Esophagus (tissue), 2 donors: ENCODE measurements around the gene SULF2. TPM values are rescaled to one million over a fixed set of nuclear protein-coding genes. Genes with fewer than 3 reads are reported as not detected.
A peak's percentile ranks its signal among the peaks of the same experiment; 100 is the strongest.

ENCODE experiments used
- H3K27ac ChIP-seq, 2 donors: one replicate each; pipeline ENCODE4 v1.5.1; 2013; ENCODE audit warnings: low read depth in 2 of 2, mild to moderate bottlenecking in 2 of 2, inconsistent platforms in 1 of 2, low read length in 1 of 2, moderate library complexity in 1 of 2
- H3K27me3 ChIP-seq, 2 donors: one replicate each; pipeline ENCODE4 v1.6.1; 2013; ENCODE audit warnings: low read length in 2 of 2, control low read depth in 1 of 2, mild to moderate bottlenecking in 1 of 2; ENCODE audit not compliant: insufficient read depth in 2 of 2, control insufficient read depth in 1 of 2
- H3K36me3 ChIP-seq, 2 donors: one replicate each; pipeline ENCODE4 v1.6.1; 2013; ENCODE audit warnings: low read length in 1 of 2; ENCODE audit not compliant: control insufficient read depth in 2 of 2, insufficient read depth in 2 of 2
- H3K4me1 ChIP-seq, 2 donors: one replicate each; pipeline ENCODE4 v1.6.1; 2013; ENCODE audit warnings: low read length in 1 of 2; ENCODE audit not compliant: control insufficient read depth in 2 of 2, insufficient read depth in 2 of 2
- H3K4me3 ChIP-seq, 2 donors: one replicate each; pipeline ENCODE4 v1.5.1; 2013; ENCODE audit warnings: low read length in 2 of 2, mild to moderate bottlenecking in 2 of 2, low read depth in 1 of 2, moderate library complexity in 1 of 2
- H3K9me3 ChIP-seq, 2 donors: one replicate each; pipeline ENCODE4 v1.6.1; 2013; ENCODE audit warnings: mild to moderate bottlenecking in 2 of 2, low read depth in 1 of 2, low read length in 1 of 2, moderate library complexity in 1 of 2; ENCODE audit not compliant: control insufficient read depth in 2 of 2, insufficient read depth in 1 of 2
- WGBS, 2 donors: extraction: QIAGEN DNeasy Blood & Tissue Kit; methylation state at CpG; one replicate each; pipeline ENCODE4 v1.1.7; 2013; 5-methylcytosine and 5-hydroxymethylcytosine counted together
- polyA plus RNA-seq, 2 donors: library from polyadenylated mRNA; stranded (reverse); fragments of 200-250 nt; gene quantifications; one replicate each; pipeline ENCODE4 v1.2.3, GENCODE V29; 2013
- donor health status: healthy with polysubstance abuse.
- donor health status: Bipolar disorder and iron deficiency.

Gene SULF2
- polyA plus RNA-seq, 2 donors, result 47.3 to 153 TPM

DNA sequence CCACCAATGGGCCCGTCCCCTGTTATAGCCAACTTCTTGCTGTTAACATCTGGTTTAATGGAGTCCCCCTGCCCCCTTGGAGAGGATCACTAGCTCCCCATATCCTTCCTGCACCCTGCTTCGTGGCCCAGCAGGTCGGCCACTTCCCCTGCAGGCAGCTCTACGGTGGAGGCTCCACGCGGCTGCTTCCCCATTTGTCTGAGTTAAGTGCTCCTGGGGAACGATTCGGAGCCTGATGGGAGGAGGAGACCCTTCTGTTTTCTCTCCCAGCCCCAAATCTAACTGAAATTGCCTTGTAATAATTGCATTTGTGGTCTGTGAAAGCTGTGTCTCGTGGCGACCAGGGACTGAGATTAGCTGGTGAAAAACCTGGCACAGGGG, 74.6 kb downstream of the SULF2 start:
- Histone ChIP-seq H3K36me3 (peaks cover 0 to 3% of the 10 kb centered on the region in 2 donors), H3K4me3 (no peak overlapping the region), H3K4me1 (peaks cover 0 to 2% of the 10 kb centered on the region in 2 donors), H3K9me3 (no peaks in the 10 kb centered on the region), H3K27me3 (no peaks in the 10 kb centered on the region), H3K27ac (no peak overlapping the region)
- WGBS, 2 donors, result 66 to 83% methylated on average over 10 of the region's 10 CpGs

DNA sequence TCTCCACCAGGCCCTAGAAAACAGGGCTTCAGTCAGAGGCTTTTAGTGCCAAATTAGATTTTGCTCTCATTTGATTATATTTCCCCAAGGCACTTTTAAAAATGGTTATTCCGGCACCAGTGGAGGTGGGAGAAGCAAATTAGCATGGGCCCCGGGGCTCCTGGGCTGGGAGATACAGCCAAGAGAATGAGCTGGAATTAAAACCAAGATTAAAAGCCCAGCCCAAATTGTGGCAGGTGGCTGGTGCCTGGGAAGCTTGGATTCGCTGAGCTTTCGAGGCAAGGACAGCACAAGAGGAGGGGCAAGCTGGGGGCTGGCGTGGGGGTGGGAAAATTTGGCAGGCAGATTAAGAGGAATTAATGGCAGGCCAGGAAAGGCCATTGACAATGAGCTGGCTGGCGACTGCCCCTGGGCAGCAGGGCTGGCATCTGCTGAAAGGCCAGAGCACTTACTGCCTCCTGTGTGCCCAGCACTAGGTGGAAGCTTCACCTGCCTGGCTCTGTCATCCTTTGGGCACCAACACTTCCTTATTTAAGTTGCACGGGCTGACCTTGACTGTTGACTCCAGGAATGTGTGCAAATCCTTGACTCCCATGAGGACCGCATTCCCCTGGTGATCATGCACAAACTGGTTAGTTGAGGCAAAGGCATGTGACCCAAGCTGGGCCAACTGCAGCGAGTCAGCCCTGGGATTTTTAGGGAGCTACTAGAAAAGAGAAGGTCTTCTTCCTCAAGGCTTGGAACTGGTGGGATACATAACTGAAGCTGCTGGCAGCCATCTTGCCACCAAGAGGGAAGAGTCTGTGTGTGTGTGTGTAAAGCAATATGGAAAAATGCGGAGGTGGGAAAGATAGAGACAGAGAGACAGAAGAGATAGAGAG, 76.1 kb downstream of the SULF2 start:
- H3K4me3 ChIP-seq, result no peak overlapping the region
- peaks cover 2% of the 10 kb centered on the region in 2 donors for H3K4me1 ChIP-seq
- no peaks in the 10 kb centered on the region for H3K27me3 ChIP-seq
- H3K36me3 ChIP-seq, result peaks cover 0 to 3% of the 10 kb centered on the region in 2 donors
- H3K9me3 ChIP-seq, result no peaks in the 10 kb centered on the region
- H3K27ac ChIP-seq, result no peak overlapping the region
- WGBS, 2 donors, result 73 to 76% methylated on average over 10 of the region's 10 CpGs

DNA sequence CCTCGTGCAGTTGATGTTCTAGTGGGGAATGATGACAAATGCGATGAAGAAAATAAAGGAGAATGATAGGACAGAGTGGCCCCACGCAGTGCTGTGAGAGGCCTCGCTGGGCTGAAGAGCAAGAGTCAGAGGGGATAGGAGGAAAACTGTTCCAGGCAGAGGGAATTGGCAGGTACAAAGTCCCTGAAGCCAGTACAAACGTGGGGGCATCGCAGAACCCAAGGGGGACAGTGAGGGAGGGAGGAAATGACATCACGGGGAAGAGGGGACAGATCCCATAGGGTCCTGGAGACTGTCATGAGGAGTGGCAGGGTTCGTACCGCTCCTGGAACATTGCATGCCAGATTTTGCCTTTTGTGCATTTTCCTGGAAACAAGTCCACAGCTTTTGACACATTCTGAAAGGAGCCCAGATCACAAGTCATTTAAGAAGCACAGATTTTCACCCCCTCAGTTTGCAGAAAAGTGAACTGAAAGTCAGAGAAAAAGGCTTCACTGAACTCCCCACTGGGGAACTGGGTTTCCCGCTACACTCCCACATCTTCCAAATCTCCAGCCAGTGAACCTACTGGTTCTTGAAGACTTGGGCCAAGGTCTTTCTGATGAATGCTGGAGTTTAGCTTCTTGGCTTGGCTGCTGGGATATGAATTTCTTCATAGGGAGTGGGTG, 77.0 kb downstream of the SULF2 start:
- 82 to 84% methylated on average over 10 of the region's 10 CpGs for WGBS, 2 donors
- no peaks in the 10 kb centered on the region for H3K27me3 ChIP-seq
- H3K36me3 ChIP-seq, result peaks cover 0 to 3% of the 10 kb centered on the region in 2 donors
- no peak overlapping the region for H3K27ac ChIP-seq
- no peaks in the 10 kb centered on the region for H3K9me3 ChIP-seq
- H3K4me3 ChIP-seq, result no peak overlapping the region
- peaks cover 2% of the 10 kb centered on the region in 2 donors for H3K4me1 ChIP-seq

DNA sequence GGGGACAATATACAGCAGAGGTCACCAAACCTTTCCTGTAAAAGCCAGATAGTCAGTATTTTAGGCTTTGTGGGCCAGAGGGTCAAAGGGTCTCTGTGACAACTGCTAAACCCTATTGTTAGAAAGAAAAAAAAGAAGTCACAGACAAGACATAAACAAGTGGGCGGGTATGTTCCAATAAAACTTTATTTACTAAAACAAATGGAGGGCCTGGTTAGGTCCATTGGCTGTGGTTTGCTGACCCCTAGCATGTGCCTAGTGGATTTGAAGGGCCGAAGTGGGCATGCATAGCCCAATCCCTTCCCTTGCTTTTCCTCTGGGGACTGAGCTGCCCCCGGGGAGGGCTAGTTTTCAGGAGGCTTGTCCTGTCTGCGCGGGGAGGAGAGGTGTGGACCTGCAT, 78.9 kb downstream of the SULF2 start:
- Histone ChIP-seq H3K4me1 (peaks cover 2% of the 10 kb centered on the region in 2 donors), H3K27me3 (no peaks in the 10 kb centered on the region), H3K4me3 (no peak overlapping the region), H3K9me3 (no peaks in the 10 kb centered on the region), H3K27ac (no peak overlapping the region), H3K36me3 (peaks cover 2 to 6% of the 10 kb centered on the region in 2 donors)
- 90 to 93% methylated on average over 5 of the region's 5 CpGs for WGBS, 2 donors

DNA sequence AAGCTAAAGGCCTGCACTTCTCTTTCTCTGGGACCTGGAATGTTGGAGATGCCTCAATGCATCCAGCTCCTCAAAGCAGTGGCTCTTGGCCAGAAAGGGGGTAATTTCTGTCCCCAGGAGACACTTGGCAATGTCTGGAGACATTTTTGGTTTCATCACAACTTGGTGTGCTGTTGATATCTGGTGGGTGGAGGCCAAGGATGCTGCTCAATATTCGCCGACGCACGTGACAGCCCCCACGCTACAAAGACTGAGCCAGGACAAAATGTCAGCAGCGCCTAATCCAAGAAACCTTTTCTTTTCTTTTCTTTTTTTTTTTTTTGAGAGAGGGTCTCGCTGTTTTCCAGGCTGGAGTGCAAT, 79.8 kb downstream of the SULF2 start:
- no peaks in the 10 kb centered on the region for H3K27me3 ChIP-seq
- H3K4me1 ChIP-seq, result peaks cover 2% of the 10 kb centered on the region in 2 donors
- peaks cover 4 to 9% of the 10 kb centered on the region in 2 donors for H3K36me3 ChIP-seq
- H3K9me3 ChIP-seq, result no peaks in the 10 kb centered on the region
- H3K4me3 ChIP-seq, result no peak overlapping the region
- 78 to 83% methylated on average over 7 of the region's 7 CpGs for WGBS, 2 donors
- H3K27ac ChIP-seq, result no peak overlapping the region

DNA sequence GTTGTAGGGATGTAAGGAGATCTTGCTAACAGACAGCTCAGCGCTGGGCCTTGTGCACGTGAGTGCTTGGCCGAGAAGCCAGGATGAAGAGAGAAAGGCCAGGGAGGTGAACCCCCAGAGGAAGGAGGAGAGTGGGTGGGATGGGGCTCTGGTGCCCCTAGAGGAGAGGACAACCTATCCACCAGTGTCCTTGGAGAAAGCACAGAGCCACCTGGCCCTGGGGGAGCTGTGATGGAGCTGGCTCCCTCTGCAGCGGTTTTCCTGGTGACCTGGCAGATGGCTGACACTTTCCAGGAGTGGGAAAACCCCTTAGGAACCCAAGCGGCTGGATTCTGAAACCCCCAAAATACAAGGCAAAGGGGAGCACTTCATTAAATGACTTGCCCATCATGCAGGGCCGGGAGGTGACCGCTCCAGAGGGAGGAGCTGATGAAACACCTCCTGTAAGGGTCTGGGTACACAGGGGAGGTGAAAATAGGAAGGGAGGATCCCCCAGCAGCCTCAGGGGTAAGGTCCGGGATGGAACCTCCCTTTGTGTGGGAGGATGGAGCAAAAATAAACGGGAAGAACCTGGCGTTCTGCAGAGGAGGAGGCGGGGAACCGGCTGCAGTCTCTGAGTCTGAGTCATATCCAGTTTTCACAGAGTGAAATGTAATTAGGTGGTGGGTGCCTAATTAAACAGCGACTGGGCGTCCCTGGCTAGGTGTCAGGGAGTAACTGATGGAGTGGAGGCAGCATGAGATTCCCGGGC, 80.4 kb downstream of the SULF2 start:
- Histone ChIP-seq H3K27ac (peak overlapping the region in 1 of 2 donors; percentile 15), H3K27me3 (no peaks in the 10 kb centered on the region), H3K9me3 (no peaks in the 10 kb centered on the region), H3K4me3 (no peak overlapping the region), H3K4me1 (peaks cover 2% of the 10 kb centered on the region in 2 donors), H3K36me3 (peaks cover 4 to 9% of the 10 kb centered on the region in 2 donors)
- 42 to 50% methylated on average over 15 of the region's 15 CpGs for WGBS, 2 donors

DNA sequence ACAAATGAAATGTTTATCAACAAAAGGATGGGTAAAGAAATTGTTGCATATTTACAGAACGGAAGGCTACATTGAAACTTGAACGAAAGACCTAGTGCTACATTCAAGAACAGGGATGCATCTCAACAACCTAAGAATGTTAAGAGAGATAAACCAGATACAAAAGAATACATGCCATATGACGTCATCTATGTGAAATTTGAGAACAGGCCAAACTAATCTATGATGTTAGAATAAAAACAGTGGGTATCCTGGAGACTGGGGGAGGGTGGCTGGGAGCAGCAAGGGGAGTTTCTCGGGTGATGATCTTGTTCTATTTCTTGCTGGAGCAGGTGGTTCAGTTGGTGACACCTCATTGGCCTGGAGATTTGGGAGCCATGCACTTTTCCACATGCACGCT, 81.5 kb downstream of the SULF2 start:
- WGBS, 2 donors, result 74% methylated on average over 5 of the region's 5 CpGs
- Histone ChIP-seq H3K4me3 (no peak overlapping the region), H3K9me3 (no peaks in the 10 kb centered on the region), H3K36me3 (peaks cover 4 to 11% of the 10 kb centered on the region in 2 donors), H3K4me1 (peaks cover 0 to 2% of the 10 kb centered on the region in 2 donors), H3K27me3 (no peaks in the 10 kb centered on the region), H3K27ac (no peak overlapping the region)

DNA sequence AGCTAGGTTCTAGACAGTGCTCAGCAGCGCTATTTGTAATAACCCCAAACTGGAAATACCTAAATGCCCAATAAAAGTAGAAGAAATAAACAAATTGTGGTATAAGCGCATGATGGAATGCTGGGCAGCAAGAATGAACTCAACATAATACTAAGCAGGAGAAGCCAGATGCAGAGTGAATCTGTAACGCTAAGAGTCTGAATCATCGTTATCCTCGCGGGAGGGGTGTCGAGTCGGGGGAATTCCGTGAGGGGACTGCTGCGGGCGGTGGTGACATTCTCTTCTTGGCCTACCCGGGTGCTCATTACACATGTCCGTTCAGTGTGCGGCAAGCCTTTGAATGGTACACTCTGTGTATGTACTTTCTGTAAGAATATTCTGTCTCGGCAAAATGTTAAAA, 83.7 kb downstream of the SULF2 start:
- Histone ChIP-seq H3K27me3 (no peaks in the 10 kb centered on the region), H3K4me3 (no peak overlapping the region), H3K4me1 (peaks cover 0 to 2% of the 10 kb centered on the region in 2 donors), H3K27ac (no peak overlapping the region), H3K36me3 (peaks cover 10 to 20% of the 10 kb centered on the region in 2 donors), H3K9me3 (peaks cover 0 to 4% of the 10 kb centered on the region in 2 donors)
- 89 to 90% methylated on average over 15 of the region's 15 CpGs for WGBS, 2 donors

DNA sequence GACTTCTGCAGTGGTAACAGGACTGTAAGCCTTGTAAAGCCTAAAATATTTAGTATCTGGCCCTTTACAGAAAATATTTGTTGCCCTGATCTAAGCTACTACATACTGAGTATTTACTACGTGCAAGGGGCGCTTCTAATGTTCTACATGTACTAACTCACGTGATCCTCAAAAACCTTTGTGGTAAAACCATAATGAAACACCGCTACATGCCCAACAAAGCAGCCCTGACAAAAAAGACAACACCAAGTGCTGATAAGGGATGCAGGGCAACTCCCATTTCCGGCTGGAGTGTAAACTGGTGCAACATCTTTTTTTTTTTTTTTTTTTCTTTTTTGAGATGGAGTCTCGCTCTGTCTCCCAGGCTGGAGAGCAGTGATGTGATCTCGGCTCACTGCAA, 85.0 kb downstream of the SULF2 start:
- WGBS, 2 donors, result 80 to 81% methylated on average over 6 to 7 of the region's 7 CpGs
- no peak overlapping the region for H3K4me3 ChIP-seq
- peaks cover 0 to 5% of the 10 kb centered on the region in 2 donors for H3K9me3 ChIP-seq
- no peaks in the 10 kb centered on the region for H3K27me3 ChIP-seq
- H3K4me1 ChIP-seq, result peaks cover 0 to under 1% of the 10 kb centered on the region in 2 donors
- no peak overlapping the region for H3K27ac ChIP-seq
- H3K36me3 ChIP-seq, result peaks cover 10 to 20% of the 10 kb centered on the region in 2 donors
